GM10266 (cell line): ENCODE data around the gene NLRP6.
"Not testable (repeated sequence)": the region's sequence is repeated elsewhere in the genome, so short reads cannot be mapped to it uniquely, and the experiment has no call there.

Experiments
- DNase-seq: peaks from one replicate; pipeline ENCODE4 v3.0.0; 2012; ENCODE audit errors: extremely low spot score
- TF ChIP-seq, protein P1 (sequence below): IDR thresholded peaks from 2 replicates; pipeline ENCODE4 v1.5.1; 2012; ENCODE audit warnings: mild to moderate bottlenecking, low read depth; ENCODE audit not compliant: control insufficient read depth, insufficient read depth; ENCODE audit errors: missing control alignments

The NLRP6 gene

GRCh38 chr11:304061-304506, 25.9 kb downstream of the NLRP6 start:
- TF ChIP-seq, protein P1, sequence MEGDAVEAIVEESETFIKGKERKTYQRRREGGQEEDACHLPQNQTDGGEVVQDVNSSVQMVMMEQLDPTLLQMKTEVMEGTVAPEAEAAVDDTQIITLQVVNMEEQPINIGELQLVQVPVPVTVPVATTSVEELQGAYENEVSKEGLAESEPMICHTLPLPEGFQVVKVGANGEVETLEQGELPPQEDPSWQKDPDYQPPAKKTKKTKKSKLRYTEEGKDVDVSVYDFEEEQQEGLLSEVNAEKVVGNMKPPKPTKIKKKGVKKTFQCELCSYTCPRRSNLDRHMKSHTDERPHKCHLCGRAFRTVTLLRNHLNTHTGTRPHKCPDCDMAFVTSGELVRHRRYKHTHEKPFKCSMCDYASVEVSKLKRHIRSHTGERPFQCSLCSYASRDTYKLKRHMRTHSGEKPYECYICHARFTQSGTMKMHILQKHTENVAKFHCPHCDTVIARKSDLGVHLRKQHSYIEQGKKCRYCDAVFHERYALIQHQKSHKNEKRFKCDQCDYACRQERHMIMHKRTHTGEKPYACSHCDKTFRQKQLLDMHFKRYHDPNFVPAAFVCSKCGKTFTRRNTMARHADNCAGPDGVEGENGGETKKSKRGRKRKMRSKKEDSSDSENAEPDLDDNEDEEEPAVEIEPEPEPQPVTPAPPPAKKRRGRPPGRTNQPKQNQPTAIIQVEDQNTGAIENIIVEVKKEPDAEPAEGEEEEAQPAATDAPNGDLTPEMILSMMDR, result no peak

GRCh38 chr11:304915-305843, 27.0 kb downstream of the NLRP6 start:
- peak; percentile 86 for DNase-seq

More at GRCh38 chr11:304061-304506, 25.9 kb downstream of the NLRP6 start:
- DNase-seq, result no peak

GRCh38 chr11:305844-306211, 27.6 kb downstream of the NLRP6 start:
- DNase-seq, result no peak
- TF ChIP-seq, protein P1, result no peak

More at GRCh38 chr11:304915-305843, 27.0 kb downstream of the NLRP6 start:
- TF ChIP-seq, protein P1, result peak; percentile 66

DNA sequence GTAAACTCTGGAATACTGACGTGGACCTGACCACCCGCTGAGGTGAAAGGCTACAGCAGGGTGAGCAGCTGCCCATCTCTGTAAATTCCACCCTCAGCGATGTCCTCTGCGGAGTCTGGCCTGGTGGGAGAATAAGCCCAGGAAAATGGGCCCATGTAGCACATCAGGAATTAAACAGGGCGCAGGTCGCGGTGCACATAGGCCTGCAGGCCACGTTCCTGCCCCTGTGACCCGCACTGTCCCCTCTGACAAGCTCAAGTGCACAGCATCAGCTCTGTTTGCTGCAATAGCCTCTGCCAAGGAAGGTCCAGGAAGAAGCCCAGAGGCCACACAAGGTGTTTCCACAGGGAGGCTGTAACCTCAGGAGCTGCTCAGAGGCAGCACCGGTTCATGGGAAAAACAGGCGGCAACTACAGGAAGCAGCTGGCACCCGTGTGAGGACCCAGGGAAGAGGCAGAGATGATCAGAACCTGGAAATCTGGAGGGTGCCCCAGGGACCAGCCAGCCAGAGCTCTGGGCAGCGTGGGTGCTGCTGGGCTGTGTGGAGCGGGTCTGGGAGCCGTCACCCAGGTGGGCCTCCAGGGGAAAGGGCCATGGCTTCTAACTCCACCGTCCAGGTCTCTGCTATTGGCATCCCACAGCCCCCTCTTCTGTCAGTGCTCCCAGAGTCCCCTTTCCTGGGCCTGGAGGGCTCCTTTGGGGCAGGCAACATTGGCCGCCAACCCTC, 28.6 kb downstream of the NLRP6 start:
- TF ChIP-seq, protein P1, result no peak

GRCh38 chr11:307766-308708, 29.8 kb downstream of the NLRP6 start, which contains the start of gene IFITM2:
Gene IFITM2 (plus strand): TSS chr11:307816. CDS start chr11:308193, 377 bp downstream.
- DNase-seq, result not testable (repeated sequence)

More for the DNA sequence above, 28.6 kb downstream of the NLRP6 start:
- DNase-seq, result no peak

GRCh38 chr11:308740-309665, 30.8 kb downstream of the NLRP6 start:
- DNase-seq, result not testable (repeated sequence)

DNA sequence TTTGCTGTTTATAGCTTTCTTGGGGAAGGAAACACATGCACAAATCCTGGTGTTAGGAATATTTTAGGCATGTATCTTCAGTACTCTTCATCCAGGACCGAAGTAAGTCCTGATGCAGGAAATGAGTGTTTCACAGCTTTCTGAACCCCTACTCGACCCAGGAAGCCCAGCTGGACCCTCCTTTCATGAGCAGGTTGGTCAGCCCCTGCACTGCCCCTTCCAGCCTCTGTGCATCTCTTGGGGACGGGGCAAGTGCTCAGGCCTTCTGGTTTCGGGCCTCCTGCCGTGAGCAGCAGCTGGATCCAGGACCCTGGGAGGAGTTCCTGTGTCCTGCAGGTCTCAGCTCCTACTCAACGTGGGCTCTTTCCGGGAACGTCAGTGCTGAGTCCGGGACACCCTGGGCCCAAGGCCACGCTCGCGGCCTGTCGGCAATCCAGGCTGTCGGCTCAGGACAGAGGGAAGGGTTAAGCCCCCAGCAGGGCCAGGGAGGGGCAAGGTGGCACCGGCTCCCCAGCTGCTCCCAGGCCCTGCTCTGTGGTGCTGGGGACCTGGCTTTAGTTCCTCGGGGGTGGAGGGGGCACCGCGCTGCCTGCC, 31.9 kb downstream of the NLRP6 start:
- not testable (repeated sequence) for DNase-seq

- DNase-seq, result not testable (repeated sequence)
Measured at GRCh38 chr11:311013-311748, 33.0 kb downstream of the NLRP6 start.
